ENCODE results near the gene TRIM25. TPM values are rescaled to one million over a fixed set of nuclear protein-coding genes. Genes with fewer than 3 reads are reported as not detected.

Gene TRIM25
- total RNA-seq, 1 experiment from 2014 or later, result 32.5 TPM

GRCh38 chr17:56847106-56847505, 66.7 kb downstream of the TRIM25 start:
- Mint-ChIP-seq H3K36me3 (ENCODE audit: insufficient read depth in 1 of 3, low read depth in 3 of 3) (peaks cover 4 to 7% (median 4%) of the 10 kb centered on the region in 3 experiments; a peak in 4 of 7 replicates), H3K9me3 (no peaks in the 10 kb centered on the region), H3K4me1 (no peaks in the 10 kb centered on the region), H3K4me3 (no peak overlapping the region), H3K27me3 (ENCODE audit: low read depth) (no peaks in the 10 kb centered on the region), H3K27ac (no peak overlapping the region)
- Histone ChIP-seq H2BK20ac (ENCODE audit: low read depth, low read length, poor library complexity, severe bottlenecking) (no peak overlapping the region), H3K79me2 (ENCODE audit: insufficient read depth, low read length) (no peaks in the 10 kb centered on the region), H3K4me2 (ENCODE audit: insufficient read depth, insufficient read length, low read length) (no peak overlapping the region), H2AFZ (ENCODE audit: low read length) (no peak overlapping the region), H3K56ac (ENCODE audit: insufficient read length, low read depth, low read length) (no peak overlapping the region), H3K4me1 (ENCODE audit: insufficient read depth, low read length) (no peaks in the 10 kb centered on the region), H3K9me3 (ENCODE audit: control insufficient read depth, low read depth, low read length) (no peaks in the 10 kb centered on the region), H3K27me3 (ENCODE audit: insufficient read depth, low read length) (no peaks in the 10 kb centered on the region), H3K9ac (ENCODE audit: extremely low read depth, insufficient read length, low read length) (no peak overlapping the region), H2BK120ac (ENCODE audit: low read depth, low read length, poor library complexity, severe bottlenecking) (no peak overlapping the region), H4K91ac (ENCODE audit: insufficient read length, low read depth, low read length) (no peak overlapping the region), H4K20me1 (ENCODE audit: control insufficient read depth, insufficient read depth, insufficient read length) (no peaks in the 10 kb centered on the region), H3K27ac (ENCODE audit: insufficient read length, low read depth, low read length) (no peak overlapping the region), H2BK12ac (ENCODE audit: insufficient read length, low read depth, low read length) (no peak overlapping the region), H3K79me1 (ENCODE audit: insufficient read depth, low read depth, low read length, poor library complexity, severe bottlenecking) (no peaks in the 10 kb centered on the region), H4K5ac (ENCODE audit: insufficient read length, low read depth, low read length) (no peak overlapping the region), H3T11ph (ENCODE audit: low read length) (no peak overlapping the region), H3K23me2 (ENCODE audit: insufficient read length, low read depth, low read length, poor library complexity, severe bottlenecking) (peaks cover 2% of the 10 kb centered on the region), H2BK5ac (ENCODE audit: insufficient read length, low read length) (no peak overlapping the region), H3K4ac (ENCODE audit: low read depth, low read length) (no peak overlapping the region), H4K8ac (replicated peaks; ENCODE audit: insufficient read length, low read depth, low read length) (no peak overlapping the region), H3K23ac (ENCODE audit: insufficient read length, low read depth, low read length) (no peak overlapping the region), H3K18ac (ENCODE audit: insufficient read length, low read depth, low read length) (no peak overlapping the region), H2AK5ac (ENCODE audit: insufficient read length, low read length) (no peak overlapping the region), H3K14ac (ENCODE audit: insufficient read depth, low read length) (no peak overlapping the region), H2BK15ac (ENCODE audit: low read depth, low read length) (no peak overlapping the region)
- DNase-seq, result no peak
- WGBS (ENCODE audit: extremely low coverage, insufficient read length, low lambda C conversion rate), result no CpG with 5 or more reads among the region's 4 CpGs
- TF ChIP-seq CTCF (conservative IDR thresholded peaks at IDR 0.05), result no peak

Measured in H9 (cell line).